Stomach (tissue), 9 donors: ENCODE measurements around the gene GNPTAB. TPM values are rescaled to one million over a fixed set of nuclear protein-coding genes. Genes with fewer than 3 reads are reported as not detected.

Source experiments
- DNase-seq, 2 donors: peaks; one replicate each; pipeline versions ENCODE4 v3.0.0 to v3.0.0-alpha.2; 2013 to 2019
- H3K27ac ChIP-seq, 5 donors: fragments of 200-600 bp in 4 of 5; sonication (generic) in 4 of 5; one replicate each; pipeline ENCODE4 v1.5.1; 2013 to 2019; ENCODE audit warnings: mild to moderate bottlenecking in 1 of 5, moderate library complexity in 1 of 5
- H3K27me3 ChIP-seq, 3 donors: fragments of 200-600 bp; sonication (generic); one replicate each; pipeline ENCODE4 v1.5.1; 2017 to 2019; ENCODE audit warnings: mixed run types in 1 of 3
- H3K36me3 ChIP-seq, 4 donors: fragments of 200-600 bp; sonication (generic); 1 replicate in 3 of 4; 2 replicates in 1 of 4; pipeline ENCODE4 v1.5.1; 2016 to 2019
- H3K4me1 ChIP-seq, 4 donors: fragments of 200-600 bp; sonication (generic); one replicate each; pipeline ENCODE4 v1.5.1; 2016 to 2019
- H3K4me3 ChIP-seq, 4 donors: fragments of 200-600 bp; sonication (generic) in 3 of 4; one replicate each; pipeline ENCODE4 v1.5.1; 2016 to 2019; ENCODE audit warnings: mild to moderate bottlenecking in 1 of 4
- H3K9me3 ChIP-seq, 4 donors: fragments of 200-600 bp; sonication (generic); one replicate each; pipeline ENCODE4 v1.5.1; 2016 to 2019
- EP300 ChIP-seq: sonication (generic); formaldehyde crosslinking; IDR thresholded peaks from one replicate; pipeline ENCODE4 v1.6.1; 2017; ENCODE audit warnings: antibody characterized with exemption
- POLR2A ChIP-seq, 4 donors: fragments of 450-650 bp; IDR thresholded peaks; one replicate each; pipeline ENCODE4 v1.6.1; 2016; ENCODE audit warnings: antibody characterized with exemption in 4 of 4, control low read depth in 2 of 4, mild to moderate bottlenecking in 1 of 4, moderate library complexity in 1 of 4
- POLR2AphosphoS5 ChIP-seq, 3 donors: sonication (generic); formaldehyde crosslinking; IDR thresholded peaks; one replicate each; pipeline ENCODE4 v1.6.1; 2016; ENCODE audit warnings: antibody characterized with exemption in 3 of 3
- WGBS, 5 donors: extraction: QIAGEN DNeasy Blood & Tissue Kit in 3 of 5; methylation state at CpG; one replicate each; pipeline versions ENCODE4 v1.1.5 to v1.1.7; 2013 to 2018; 5-methylcytosine and 5-hydroxymethylcytosine counted together
- intact Hi-C: fragments of 100-400 bp; cut with DNase I; formaldehyde crosslinking; loops from one replicate; pipeline ENCODE4 v1.15.1; 2023; ENCODE audit warnings: low total_unique reads
- polyA plus RNA-seq, 3 donors: library from polyadenylated mRNA; stranded (reverse); fragments of 200-250 nt; gene quantifications; one replicate each; pipeline ENCODE4 v1.2.3, GENCODE V29; 2013
- total RNA-seq, 5 donors: library from RNA; depleted of rRNA; stranded (reverse); fragments of >200 nt; gene quantifications; one replicate each; pipeline versions ENCODE4 v1.1.0 to v1.2.3, GENCODE V29; 2014 to 2016
- TF ChIP-seq, protein P1 (sequence below), 7 experiments: fragments of 450-650 bp in 4 of 7; fragments of 200-600 bp in 3 of 7; sonication (generic) in 3 of 7; IDR thresholded peaks; one replicate each; pipeline ENCODE4 v1.5.1; 2016 to 2019; ENCODE audit warnings: antibody characterized with exemption in 7 of 7, control low read depth in 2 of 7, mild to moderate bottlenecking in 1 of 7
- donor health status: healthy with polysubstance abuse.
- donor health status: Bipolar disorder and iron deficiency.
- donor health status: healthy.

The GNPTAB gene
- total and polyA plus RNA-seq, 8 donors = 8.9 to 63.2 (median 16.9) TPM

DNA sequence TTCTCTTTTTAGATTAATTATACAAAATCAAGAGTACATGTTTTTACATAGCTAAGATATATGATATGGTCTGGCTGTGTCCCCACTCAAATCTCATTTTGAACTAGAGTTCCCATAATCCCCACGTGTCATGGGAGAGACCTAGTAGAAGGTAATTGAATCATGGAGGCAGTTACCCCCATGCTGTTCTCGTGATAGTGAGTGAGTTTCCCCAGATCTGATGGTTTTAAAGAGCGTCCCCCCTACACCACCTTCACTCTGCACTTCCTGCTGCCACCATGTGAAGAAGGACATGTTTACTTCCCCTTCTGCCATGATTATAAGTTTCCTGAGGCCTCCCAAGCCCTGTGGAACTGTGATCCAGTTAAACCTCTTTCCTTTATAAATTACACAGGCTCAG, 25.2 kb upstream of the GNPTAB start:
- H3K4me3 ChIP-seq = no peak overlapping the region
- H3K27ac ChIP-seq = no peak overlapping the region
- intact Hi-C loops = no loop called here
- WGBS, 5 donors = 81 to 90% (median 83%) methylated on average over 3 of the region's 3 CpGs
- peaks cover 0 to 18% (median 8%) of the 10 kb centered on the region in 4 donors for H3K4me1 ChIP-seq
- no peak for DNase-seq
- no peaks in the 10 kb centered on the region for H3K9me3 ChIP-seq
- TF ChIP-seq, protein P1, sequence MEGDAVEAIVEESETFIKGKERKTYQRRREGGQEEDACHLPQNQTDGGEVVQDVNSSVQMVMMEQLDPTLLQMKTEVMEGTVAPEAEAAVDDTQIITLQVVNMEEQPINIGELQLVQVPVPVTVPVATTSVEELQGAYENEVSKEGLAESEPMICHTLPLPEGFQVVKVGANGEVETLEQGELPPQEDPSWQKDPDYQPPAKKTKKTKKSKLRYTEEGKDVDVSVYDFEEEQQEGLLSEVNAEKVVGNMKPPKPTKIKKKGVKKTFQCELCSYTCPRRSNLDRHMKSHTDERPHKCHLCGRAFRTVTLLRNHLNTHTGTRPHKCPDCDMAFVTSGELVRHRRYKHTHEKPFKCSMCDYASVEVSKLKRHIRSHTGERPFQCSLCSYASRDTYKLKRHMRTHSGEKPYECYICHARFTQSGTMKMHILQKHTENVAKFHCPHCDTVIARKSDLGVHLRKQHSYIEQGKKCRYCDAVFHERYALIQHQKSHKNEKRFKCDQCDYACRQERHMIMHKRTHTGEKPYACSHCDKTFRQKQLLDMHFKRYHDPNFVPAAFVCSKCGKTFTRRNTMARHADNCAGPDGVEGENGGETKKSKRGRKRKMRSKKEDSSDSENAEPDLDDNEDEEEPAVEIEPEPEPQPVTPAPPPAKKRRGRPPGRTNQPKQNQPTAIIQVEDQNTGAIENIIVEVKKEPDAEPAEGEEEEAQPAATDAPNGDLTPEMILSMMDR (IDR thresholded peaks at IDR 0.05) = no peak
- TF ChIP-seq POLR2A (IDR thresholded peaks at IDR 0.05) = no peak
- TF ChIP-seq EP300 = no peak
- TF ChIP-seq POLR2AphosphoS5 (IDR thresholded peaks at IDR 0.05) = no peak
- no peaks in the 10 kb centered on the region for H3K27me3 ChIP-seq
- no peaks in the 10 kb centered on the region for H3K36me3 ChIP-seq

DNA sequence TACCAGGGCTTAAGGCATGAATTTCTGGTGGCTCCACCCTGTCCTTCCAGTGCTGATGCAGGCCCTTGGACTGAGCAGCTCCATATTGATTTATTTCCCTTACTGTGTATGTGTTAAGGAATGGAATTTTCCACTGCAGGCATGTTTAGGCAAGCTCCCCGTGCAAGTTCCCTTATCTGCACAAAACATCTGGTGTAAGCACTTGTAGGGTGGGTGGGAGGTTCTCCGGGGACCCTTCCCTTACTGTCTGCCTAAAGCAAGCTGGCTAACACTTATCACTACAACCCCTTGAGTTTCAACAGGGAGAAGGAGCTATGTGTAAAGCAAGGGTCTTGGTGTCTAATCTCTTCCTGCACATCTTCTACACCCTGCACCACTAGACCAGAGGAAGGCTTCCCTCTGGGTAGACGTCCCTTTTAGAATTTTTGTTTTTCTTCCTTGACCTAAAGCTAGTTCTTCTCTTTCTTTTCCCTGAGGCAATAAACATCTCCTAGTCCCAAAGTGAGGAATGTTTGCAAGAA, 24.7 kb upstream of the GNPTAB start:
- Histone ChIP-seq H3K27me3 (no peaks in the 10 kb centered on the region), H3K9me3 (no peaks in the 10 kb centered on the region), H3K36me3 (no peaks in the 10 kb centered on the region), H3K4me3 (no peak overlapping the region), H3K27ac (no peak overlapping the region), H3K4me1 (peaks cover 0 to 18% (median 8%) of the 10 kb centered on the region in 4 donors)
- peak in 1 of 2 donors; percentile 51 for DNase-seq
- WGBS, 5 donors = 18 to 30% (median 24%) methylated on average over 3 of the region's 3 CpGs
- TF ChIP-seq POLR2A (IDR thresholded peaks at IDR 0.05) = no peak
- TF ChIP-seq POLR2AphosphoS5 (IDR thresholded peaks at IDR 0.05) = no peak
- TF ChIP-seq EP300 = no peak
- TF ChIP-seq, protein P1 (IDR thresholded peaks at IDR 0.05) = no peak
- intact Hi-C loops = no loop called here

DNA sequence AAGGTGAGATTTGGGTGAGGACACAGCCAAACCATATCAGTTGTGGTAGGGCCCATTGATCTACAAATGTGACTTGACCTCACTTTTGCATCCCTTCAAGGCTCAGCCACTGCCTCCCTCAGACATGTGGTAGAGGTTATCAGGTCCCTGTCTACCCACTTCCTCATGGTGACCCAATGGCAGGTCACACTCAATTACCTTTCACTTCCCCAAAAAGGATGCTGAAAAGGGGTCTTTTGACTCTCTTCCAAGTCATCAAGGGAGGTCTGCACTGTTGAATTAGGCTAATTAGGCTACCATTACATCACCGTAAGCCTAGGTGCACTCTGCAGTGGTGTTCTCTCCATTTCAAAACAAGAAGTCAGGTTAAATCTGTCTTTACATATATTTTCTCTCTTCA, 24.0 kb upstream of the GNPTAB start:
- Histone ChIP-seq H3K4me1 (peaks cover 0 to 18% (median 8%) of the 10 kb centered on the region in 4 donors), H3K27me3 (no peaks in the 10 kb centered on the region), H3K36me3 (no peaks in the 10 kb centered on the region), H3K27ac (no peak overlapping the region), H3K4me3 (no peak overlapping the region), H3K9me3 (no peaks in the 10 kb centered on the region)
- TF ChIP-seq POLR2A (IDR thresholded peaks at IDR 0.05) = no peak
- TF ChIP-seq, protein P1 (IDR thresholded peaks at IDR 0.05) = no peak
- no peak for TF ChIP-seq EP300
- no peak for TF ChIP-seq POLR2AphosphoS5 (IDR thresholded peaks at IDR 0.05)
- intact Hi-C loops = no loop called here
- DNase-seq = no peak
- WGBS, 5 donors = 95 to 98% (median 97%) methylated on average over 1 of the region's 1 CpG

DNA sequence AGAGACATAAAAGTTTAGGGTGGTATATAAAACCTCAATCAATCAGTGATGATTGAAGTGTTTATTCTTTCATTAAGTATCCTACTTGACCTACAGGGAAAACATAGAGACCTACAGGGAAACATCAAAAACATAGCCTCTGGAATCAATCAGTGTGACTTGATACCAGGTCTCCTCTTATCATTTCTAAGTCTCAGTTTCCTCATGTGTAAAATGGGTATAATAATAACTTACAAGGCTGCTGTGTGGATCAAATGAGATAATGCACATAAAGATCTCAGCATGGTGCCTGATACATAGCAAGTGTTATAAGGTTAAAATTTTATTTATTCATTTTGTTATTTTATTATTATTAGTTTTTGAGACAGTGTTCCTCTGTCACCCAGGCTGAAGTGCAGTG, 22.2 kb upstream of the GNPTAB start:
- TF ChIP-seq POLR2AphosphoS5 (IDR thresholded peaks at IDR 0.05) (no peak), POLR2A (IDR thresholded peaks at IDR 0.05) (no peak), EP300 (no peak)
- TF ChIP-seq, protein P1 (IDR thresholded peaks at IDR 0.05) = no peak

More for the DNA sequence above, 22.2 kb upstream of the GNPTAB start:
- intact Hi-C loops = no loop called here
- Histone ChIP-seq H3K4me3 (no peak overlapping the region), H3K4me1 (peaks cover 0 to 18% (median 8%) of the 10 kb centered on the region in 4 donors), H3K9me3 (no peaks in the 10 kb centered on the region), H3K27ac (no peak overlapping the region), H3K36me3 (no peaks in the 10 kb centered on the region), H3K27me3 (no peaks in the 10 kb centered on the region)
- no peak for DNase-seq
